HepG2 (cell line): ENCODE measurements around the gene TRMT10C. TPM values are rescaled to one million over a fixed set of nuclear protein-coding genes. Genes with fewer than 3 reads are reported as not detected.

ENCODE experiments used
- BRD4 ChIP-seq: sonication (generic); formaldehyde crosslinking; IDR thresholded peaks from 2 replicates; pipeline ENCODE4 v1.4.0; 2020; ENCODE audit warnings: missing genetic modification reagents
- CBX5 ChIP-seq: sonication (generic); formaldehyde crosslinking; IDR thresholded peaks from 2 replicates; pipeline ENCODE4 v1.4.0; 2020; ENCODE audit warnings: missing genetic modification reagents, borderline replicate concordance
- FOXP1 ChIP-seq, 2 experiments: fragments of 450-650 bp in 1 of 2; IDR thresholded peaks; 2 replicates each; pipeline ENCODE4 v1.6.1; 2017 to 2018; ENCODE audit warnings: antibody characterized with exemption in 1 of 2
- HNRNPH1 ChIP-seq: fragments of 200-400 bp; formaldehyde crosslinking; optimal IDR thresholded peaks from 2 replicates; pipeline ENCODE3; 2017; ENCODE audit warnings: mild to moderate bottlenecking, low read depth, low read length
- MBD4 ChIP-seq: IDR thresholded peaks from 2 replicates; pipeline ENCODE4 v1.6.1; 2012; ENCODE audit warnings: low read length, inconsistent platforms, borderline replicate concordance
- NR2F6 ChIP-seq, 2 experiments: IDR thresholded peaks; 2 replicates each; pipeline ENCODE4 v1.6.1; 2016; ENCODE audit warnings: antibody characterized with exemption in 1 of 2, mild to moderate bottlenecking in 1 of 2
- PPARG ChIP-seq: conservative IDR thresholded peaks from 2 replicates; pipeline ENCODE4 v1.6.1; 2016; ENCODE audit warnings: missing biosample characterization, missing genetic modification reagents
- SMAD9 ChIP-seq: sonication (generic); formaldehyde crosslinking; IDR thresholded peaks from 2 replicates; pipeline ENCODE4 v1.5.1; 2020; ENCODE audit warnings: mild to moderate bottlenecking, missing genetic modification reagents
- ZBTB3 ChIP-seq: sonication (generic); formaldehyde crosslinking; IDR thresholded peaks from 2 replicates; pipeline ENCODE4 v1.4.0; 2020; ENCODE audit warnings: low read depth, mild to moderate bottlenecking, moderate library complexity, missing genetic modification reagents, borderline replicate concordance
- ZFP62 ChIP-seq: sonication (generic); formaldehyde crosslinking; IDR thresholded peaks from 2 replicates; pipeline ENCODE4 v1.4.0; 2020; ENCODE audit warnings: missing genetic modification reagents
- ZFP82 ChIP-seq: sonication (generic); formaldehyde crosslinking; IDR thresholded peaks from 2 replicates; pipeline ENCODE4 v1.5.1; 2020; ENCODE audit warnings: mild to moderate bottlenecking, missing genetic modification reagents, borderline replicate concordance
- polyA plus RNA-seq, 8 experiments: library from polyadenylated mRNA; depleted of rRNA in 3 of 8; stranded (reverse) in 7 of 8; unstranded in 1 of 8; fragments of >200 nt; fragmentation: Illumina TruSeq in 4 of 8; extraction: Trizol in 4 of 8; gene quantifications; 2 replicates each; pipeline versions ENCODE4 v1.2.1 to v1.2.3, GENCODE V29; 2011 to 2016; ENCODE audit warnings: low read depth in 4 of 8, missing spikeins in 1 of 8, mixed read lengths in 1 of 8; ENCODE audit not compliant: insufficient read depth in 1 of 8
- total RNA-seq, 5 experiments: library from RNA; depleted of rRNA; stranded (reverse); fragments of >200 nt; fragmentation: Illumina TruSeq; extraction: Trizol; gene quantifications; 2 replicates each; pipeline ENCODE4 v1.2.3, GENCODE V29; 2016; ENCODE audit warnings: low read depth in 1 of 5
- TF ChIP-seq, protein P1 (sequence below): IDR thresholded peaks from 2 replicates; pipeline ENCODE4 v1.6.1; 2016; ENCODE audit warnings: missing genetic modification reagents, missing compliant biosample characterization
- TF ChIP-seq, protein P2 (sequence below), 2 experiments: sonication (generic) in 1 of 2; formaldehyde crosslinking in 1 of 2; IDR thresholded peaks; 2 replicates each; pipeline versions ENCODE4 v1.5.1 to v1.6.1; 2011 to 2020; ENCODE audit warnings: borderline replicate concordance in 1 of 2, low read depth in 1 of 2, low read length in 1 of 2, mild to moderate bottlenecking in 1 of 2, missing genetic modification reagents in 1 of 2, moderate library complexity in 1 of 2
- TF ChIP-seq, protein P3 (sequence below): sonication (generic); formaldehyde crosslinking; IDR thresholded peaks from 2 replicates; pipeline ENCODE4 v1.5.1; 2020; ENCODE audit warnings: missing genetic modification reagents, mild to moderate bottlenecking, borderline replicate concordance
- TF ChIP-seq, protein P4 (sequence below): sonication (generic); formaldehyde crosslinking; conservative IDR thresholded peaks from 2 replicates; pipeline ENCODE4 v1.4.0; 2020; ENCODE audit warnings: missing genetic modification reagents
- TF ChIP-seq, protein P5 (sequence below): sonication (generic); formaldehyde crosslinking; IDR thresholded peaks from 2 replicates; pipeline ENCODE4 v1.9.0; 2021; ENCODE audit warnings: missing genetic modification reagents, borderline replicate concordance
- TF ChIP-seq, protein P6 (sequence below): sonication (generic); formaldehyde crosslinking; IDR thresholded peaks from 2 replicates; pipeline ENCODE4 v1.8.0; 2022; ENCODE audit warnings: mild to moderate bottlenecking, missing genetic modification reagents, moderate library complexity

Gene TRMT10C
- total and polyA plus RNA-seq, 2 of the 13 experiments (the other 11 are each of a cell fraction or from before 2014, with no cell fraction given), result 10.8 to 39.2 TPM

DNA sequence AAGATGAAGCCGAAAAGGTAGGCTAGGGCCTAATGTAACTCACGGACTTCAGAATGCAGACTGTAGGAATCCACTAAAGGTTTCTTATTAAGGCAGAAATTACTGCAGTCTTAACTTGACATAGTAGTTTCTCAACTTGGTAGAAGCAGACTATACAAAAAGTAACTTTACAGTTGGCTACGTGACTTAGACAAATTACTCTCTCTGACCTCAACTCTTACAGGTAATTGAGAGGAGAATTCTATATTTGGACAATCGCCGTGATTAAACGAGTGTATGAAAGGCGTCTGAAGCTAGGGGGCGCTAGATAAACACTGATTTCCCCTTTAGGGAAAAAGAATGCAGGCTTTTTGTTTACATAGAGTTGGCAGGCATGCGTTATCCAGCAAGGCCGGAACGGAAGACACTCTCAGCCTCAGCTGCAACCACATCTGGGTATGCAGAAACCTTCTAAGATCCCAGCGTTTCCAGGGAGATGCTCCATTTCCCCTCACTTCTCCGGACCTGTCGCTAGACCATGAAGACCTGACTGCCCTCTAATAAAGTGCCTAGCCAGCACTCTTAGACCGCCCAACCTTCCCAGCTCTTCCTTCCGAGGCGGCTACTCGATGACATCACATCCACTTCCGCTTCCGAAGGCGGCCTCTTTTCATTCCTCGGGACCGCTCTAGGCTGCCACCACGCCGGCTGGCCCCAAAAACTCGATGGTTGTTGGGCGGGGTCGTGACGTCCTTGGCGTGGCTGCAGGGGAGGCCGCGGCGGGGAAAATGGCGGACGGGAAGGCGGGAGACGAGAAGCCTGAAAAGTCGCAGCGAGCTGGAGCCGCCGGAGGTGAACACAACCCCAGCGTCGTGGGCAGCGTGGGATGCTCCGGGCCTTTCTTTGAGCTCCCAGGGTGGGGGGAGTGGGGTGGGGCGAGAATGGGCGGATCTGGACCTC is 12.1 kb downstream of the TRMT10C start, which contains the start of gene PCNP (continued):
- TF ChIP-seq, protein P1, sequence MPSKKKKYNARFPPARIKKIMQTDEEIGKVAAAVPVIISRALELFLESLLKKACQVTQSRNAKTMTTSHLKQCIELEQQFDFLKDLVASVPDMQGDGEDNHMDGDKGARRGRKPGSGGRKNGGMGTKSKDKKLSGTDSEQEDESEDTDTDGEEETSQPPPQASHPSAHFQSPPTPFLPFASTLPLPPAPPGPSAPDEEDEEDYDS (CRISPR knock-in tag), result peak; percentile 95
- TF ChIP-seq HNRNPH1 (peak; percentile 81), MBD4 (no peak), BRD4 (no peak), CBX5 (peak; percentile 74; the same call in 1 of the 2 replicates), SMAD9 (CRISPR knock-in tag) (no peak), PPARG (CRISPR knock-in tag) (0 out of 2 replicates have a peak, but pooled peaks have one; percentile 23), ZFP82 (CRISPR knock-in tag) (peak; percentile 66; the same call in 1 of the 2 replicates), NR2F6 (IDR thresholded peaks at IDR 0.05) (no peak), NR2F6 (CRISPR knock-in tag; IDR thresholded peaks at IDR 0.05) (peak; percentile 50; the same call in 1 of the 2 replicates), ZBTB3 (CRISPR knock-in tag) (no peak), ZFP62 (CRISPR knock-in tag) (no peak), FOXP1 (IDR thresholded peaks at IDR 0.05) (no peak), FOXP1 (CRISPR knock-in tag; IDR thresholded peaks at IDR 0.05) (peak; percentile 27; the same call in 1 of the 2 replicates)
- TF ChIP-seq, protein P2, sequence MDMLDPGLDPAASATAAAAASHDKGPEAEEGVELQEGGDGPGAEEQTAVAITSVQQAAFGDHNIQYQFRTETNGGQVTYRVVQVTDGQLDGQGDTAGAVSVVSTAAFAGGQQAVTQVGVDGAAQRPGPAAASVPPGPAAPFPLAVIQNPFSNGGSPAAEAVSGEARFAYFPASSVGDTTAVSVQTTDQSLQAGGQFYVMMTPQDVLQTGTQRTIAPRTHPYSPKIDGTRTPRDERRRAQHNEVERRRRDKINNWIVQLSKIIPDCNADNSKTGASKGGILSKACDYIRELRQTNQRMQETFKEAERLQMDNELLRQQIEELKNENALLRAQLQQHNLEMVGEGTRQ (IDR thresholded peaks at IDR 0.05; ENCODE audit: low read depth, low read length), result no peak
- TF ChIP-seq, protein P2 (CRISPR knock-in tag; IDR thresholded peaks at IDR 0.05; ENCODE audit: borderline replicate concordance), result peak; percentile 44; the same call in 1 of the 2 replicates
- TF ChIP-seq, protein P3, sequence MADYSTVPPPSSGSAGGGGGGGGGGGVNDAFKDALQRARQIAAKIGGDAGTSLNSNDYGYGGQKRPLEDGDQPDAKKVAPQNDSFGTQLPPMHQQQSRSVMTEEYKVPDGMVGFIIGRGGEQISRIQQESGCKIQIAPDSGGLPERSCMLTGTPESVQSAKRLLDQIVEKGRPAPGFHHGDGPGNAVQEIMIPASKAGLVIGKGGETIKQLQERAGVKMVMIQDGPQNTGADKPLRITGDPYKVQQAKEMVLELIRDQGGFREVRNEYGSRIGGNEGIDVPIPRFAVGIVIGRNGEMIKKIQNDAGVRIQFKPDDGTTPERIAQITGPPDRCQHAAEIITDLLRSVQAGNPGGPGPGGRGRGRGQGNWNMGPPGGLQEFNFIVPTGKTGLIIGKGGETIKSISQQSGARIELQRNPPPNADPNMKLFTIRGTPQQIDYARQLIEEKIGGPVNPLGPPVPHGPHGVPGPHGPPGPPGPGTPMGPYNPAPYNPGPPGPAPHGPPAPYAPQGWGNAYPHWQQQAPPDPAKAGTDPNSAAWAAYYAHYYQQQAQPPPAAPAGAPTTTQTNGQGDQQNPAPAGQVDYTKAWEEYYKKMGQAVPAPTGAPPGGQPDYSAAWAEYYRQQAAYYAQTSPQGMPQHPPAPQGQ (CRISPR knock-in tag), result no peak
- TF ChIP-seq, protein P4, sequence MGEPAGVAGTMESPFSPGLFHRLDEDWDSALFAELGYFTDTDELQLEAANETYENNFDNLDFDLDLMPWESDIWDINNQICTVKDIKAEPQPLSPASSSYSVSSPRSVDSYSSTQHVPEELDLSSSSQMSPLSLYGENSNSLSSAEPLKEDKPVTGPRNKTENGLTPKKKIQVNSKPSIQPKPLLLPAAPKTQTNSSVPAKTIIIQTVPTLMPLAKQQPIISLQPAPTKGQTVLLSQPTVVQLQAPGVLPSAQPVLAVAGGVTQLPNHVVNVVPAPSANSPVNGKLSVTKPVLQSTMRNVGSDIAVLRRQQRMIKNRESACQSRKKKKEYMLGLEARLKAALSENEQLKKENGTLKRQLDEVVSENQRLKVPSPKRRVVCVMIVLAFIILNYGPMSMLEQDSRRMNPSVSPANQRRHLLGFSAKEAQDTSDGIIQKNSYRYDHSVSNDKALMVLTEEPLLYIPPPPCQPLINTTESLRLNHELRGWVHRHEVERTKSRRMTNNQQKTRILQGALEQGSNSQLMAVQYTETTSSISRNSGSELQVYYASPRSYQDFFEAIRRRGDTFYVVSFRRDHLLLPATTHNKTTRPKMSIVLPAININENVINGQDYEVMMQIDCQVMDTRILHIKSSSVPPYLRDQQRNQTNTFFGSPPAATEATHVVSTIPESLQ (CRISPR knock-in tag), result no peak
- TF ChIP-seq, protein P5, sequence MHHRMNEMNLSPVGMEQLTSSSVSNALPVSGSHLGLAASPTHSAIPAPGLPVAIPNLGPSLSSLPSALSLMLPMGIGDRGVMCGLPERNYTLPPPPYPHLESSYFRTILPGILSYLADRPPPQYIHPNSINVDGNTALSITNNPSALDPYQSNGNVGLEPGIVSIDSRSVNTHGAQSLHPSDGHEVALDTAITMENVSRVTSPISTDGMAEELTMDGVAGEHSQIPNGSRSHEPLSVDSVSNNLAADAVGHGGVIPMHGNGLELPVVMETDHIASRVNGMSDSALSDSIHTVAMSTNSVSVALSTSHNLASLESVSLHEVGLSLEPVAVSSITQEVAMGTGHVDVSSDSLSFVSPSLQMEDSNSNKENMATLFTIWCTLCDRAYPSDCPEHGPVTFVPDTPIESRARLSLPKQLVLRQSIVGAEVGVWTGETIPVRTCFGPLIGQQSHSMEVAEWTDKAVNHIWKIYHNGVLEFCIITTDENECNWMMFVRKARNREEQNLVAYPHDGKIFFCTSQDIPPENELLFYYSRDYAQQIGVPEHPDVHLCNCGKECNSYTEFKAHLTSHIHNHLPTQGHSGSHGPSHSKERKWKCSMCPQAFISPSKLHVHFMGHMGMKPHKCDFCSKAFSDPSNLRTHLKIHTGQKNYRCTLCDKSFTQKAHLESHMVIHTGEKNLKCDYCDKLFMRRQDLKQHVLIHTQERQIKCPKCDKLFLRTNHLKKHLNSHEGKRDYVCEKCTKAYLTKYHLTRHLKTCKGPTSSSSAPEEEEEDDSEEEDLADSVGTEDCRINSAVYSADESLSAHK (CRISPR knock-in tag), result no peak
- TF ChIP-seq, protein P6, sequence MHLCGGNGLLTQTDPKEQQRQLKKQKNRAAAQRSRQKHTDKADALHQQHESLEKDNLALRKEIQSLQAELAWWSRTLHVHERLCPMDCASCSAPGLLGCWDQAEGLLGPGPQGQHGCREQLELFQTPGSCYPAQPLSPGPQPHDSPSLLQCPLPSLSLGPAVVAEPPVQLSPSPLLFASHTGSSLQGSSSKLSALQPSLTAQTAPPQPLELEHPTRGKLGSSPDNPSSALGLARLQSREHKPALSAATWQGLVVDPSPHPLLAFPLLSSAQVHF (CRISPR knock-in tag), result 0 out of 2 replicates have a peak, but pooled peaks have one; percentile 1
